GM11168 (cell line): ENCODE measurements around the gene PARD6G.
"Not testable (repeated sequence)": the region's sequence is repeated elsewhere in the genome, so short reads cannot be mapped to it uniquely, and the experiment has no call there.

Experiments
- in situ Hi-C: fragments of 300-500 bp; cut with MboI; formaldehyde crosslinking; loops from one replicate; pipeline ENCODE4 v1.12.0; 2022; ENCODE audit warnings: low sequenced_read_pairs; ENCODE audit not compliant: unreplicated experiment

The PARD6G gene

DNA sequence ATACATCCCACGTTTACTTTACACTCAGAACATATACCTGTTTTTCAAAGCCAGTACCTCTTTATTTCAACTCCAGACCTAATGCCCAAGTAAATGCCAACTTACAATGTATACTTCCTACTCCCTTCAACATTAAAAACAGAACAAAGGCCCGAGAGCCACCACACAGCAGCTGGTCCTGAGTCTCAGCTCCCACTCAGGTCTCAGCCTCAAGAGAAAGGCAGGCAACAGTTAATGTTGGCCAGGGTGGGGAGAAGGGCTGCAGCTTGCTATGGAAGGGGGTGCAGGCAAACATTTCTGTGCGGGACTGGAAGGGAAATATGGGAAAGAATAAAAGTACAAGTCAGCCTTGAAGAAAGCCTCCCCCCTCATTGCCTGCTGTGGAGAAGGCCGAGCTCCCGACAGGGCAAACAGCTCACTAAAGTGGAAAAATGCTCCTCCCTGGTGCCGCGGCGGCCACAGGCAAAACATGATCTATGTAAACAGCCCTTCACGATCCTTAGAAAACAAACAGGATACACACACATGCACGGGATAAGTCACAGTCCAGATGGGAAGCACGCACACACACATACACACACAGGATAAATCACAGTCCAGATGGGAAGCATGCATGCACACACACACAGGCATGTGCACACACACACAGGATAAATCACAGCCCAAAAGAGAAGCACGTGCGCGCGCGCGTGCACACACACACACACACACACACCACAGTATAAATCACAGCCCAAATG is 70.8 kb downstream of the PARD6G start:
- in situ Hi-C loops: no loop called here

- in situ Hi-C loops: no loop called here
Observed at GRCh38 chr18:80175451-80176204, 71.7 kb downstream of the PARD6G start.

- in situ Hi-C loops: no loop called here
Observed at GRCh38 chr18:80173060-80173459, 74.3 kb downstream of the PARD6G start.

GRCh38 chr18:80172056-80172455 is 75.3 kb downstream of the PARD6G start:
- in situ Hi-C loops: no loop called here

GRCh38 chr18:80171054-80171872 is 76.1 kb downstream of the PARD6G start:
- in situ Hi-C loops: no loop called here

GRCh38 chr18:80170395-80171053 is 76.8 kb downstream of the PARD6G start:
- in situ Hi-C loops: no loop called here

GRCh38 chr18:80169607-80170006 is 77.7 kb downstream of the PARD6G start:
- in situ Hi-C loops: no loop called here

GRCh38 chr18:80168982-80169381 is 78.3 kb downstream of the PARD6G start:
- in situ Hi-C loops: no loop called here

DNA sequence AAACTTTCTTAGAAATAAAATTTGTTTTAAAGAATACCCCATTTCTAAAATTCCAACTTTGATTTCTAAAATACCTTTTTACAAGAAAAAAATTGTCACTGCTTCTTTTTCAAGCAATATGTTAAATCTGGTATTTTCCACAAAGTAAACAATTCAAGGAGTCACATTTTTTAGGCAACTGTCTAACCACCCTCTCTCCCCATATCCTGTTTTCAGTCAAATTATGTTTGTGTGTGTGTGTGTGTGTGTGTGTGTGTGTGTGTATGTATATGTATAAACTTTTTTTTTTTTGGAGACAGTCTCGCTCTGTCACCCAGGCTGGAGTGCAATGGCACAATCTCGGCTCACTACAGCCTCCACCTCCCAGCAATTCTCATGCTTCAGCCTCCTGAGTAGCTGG is 79.0 kb downstream of the PARD6G start:
- in situ Hi-C loops: no loop called here

DNA sequence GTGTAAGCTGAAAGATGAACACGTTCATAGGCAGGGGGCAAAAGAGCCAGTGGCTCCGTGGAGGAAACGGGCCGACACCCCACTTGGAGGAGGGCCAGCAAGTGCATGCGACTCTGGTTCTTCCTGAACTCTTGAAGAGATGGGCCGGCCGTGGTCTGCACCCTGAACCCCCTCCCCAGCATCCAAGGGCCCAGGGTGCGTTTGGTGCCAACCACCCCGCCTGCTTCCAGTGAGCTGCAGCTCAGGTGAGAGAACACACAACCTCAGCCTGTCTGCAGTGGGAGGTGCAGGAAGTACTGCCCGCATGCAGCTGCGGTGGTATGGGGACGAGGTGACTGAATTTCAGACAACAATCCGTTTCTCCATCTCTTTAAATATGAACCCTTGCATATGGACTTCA is 79.4 kb downstream of the PARD6G start:
- in situ Hi-C loops: no loop called here

GRCh38 chr18:80167331-80167730 is 80.0 kb downstream of the PARD6G start:
- in situ Hi-C loops: no loop called here

DNA sequence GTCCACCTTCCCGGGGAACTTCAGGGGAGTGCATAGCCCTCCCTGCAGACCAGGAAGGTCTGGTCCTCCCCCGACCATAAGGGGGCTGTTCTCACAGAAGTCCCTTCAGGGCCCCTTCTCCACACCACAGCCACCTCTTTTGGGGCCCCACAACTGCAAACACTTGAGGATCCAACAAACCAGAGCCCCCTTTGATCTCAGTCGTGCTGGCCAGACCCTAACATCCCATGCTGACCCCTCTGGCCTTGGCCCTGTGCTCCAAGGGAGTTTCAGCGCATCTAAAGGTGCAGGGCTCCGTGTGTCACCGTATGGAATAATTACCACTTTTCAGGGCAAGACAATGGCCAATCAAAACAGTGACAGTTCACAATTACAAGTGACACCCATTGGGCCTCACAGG is 80.6 kb downstream of the PARD6G start:
- in situ Hi-C loops: no loop called here

GRCh38 chr18:80166240-80166639 is 81.1 kb downstream of the PARD6G start:
- in situ Hi-C loops: no loop called here

DNA sequence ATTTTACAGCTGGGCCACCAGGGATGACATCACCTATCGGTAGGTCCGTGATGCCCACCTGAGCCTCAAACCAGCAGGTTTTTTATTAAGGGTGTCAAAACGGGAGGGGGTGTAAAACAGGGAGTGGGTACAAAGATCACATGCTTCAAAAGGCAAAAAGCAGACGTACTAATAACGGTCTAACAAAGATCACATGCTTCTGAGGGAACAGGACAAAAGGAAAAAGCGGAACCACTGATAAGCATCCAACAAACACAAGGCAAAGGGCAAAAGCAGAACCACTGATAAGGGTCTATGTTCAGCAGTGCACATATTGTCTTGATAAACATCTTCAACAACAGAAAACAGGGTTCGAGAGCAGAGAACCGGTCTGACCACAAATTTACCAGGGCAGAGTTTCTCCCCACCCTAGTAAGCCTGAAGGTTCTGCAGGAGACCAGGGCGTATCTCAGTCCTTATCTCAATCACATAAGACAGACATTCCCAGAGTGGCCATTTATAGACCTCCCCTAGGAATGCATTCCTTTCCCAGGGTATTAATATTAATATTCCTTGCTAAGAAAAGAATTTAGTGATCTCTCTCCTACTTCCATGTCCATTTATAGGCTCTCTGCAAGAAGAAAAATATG is 82.5 kb downstream of the PARD6G start:
- in situ Hi-C loops: not testable (repeated sequence)

DNA sequence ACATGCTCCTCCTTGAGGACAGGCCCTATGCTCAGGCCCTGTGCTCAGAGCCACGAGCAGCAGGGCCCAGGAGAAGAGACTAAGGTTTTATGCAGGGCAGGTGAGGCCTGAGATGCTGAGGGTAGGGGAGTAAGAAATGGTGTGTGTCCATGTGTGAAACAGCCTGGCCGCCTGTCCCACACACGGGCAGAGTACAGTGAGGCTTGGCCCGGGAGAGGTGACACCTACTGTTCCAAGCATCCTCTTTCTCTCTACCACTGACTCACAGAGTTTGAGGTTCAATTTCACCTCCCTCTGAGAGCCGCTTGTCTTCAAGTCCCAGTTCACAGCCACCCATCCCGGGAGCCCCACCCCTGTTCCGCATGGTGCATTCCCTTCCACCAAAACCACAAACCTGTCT is 84.1 kb downstream of the PARD6G start:
- in situ Hi-C loops: no loop called here

DNA sequence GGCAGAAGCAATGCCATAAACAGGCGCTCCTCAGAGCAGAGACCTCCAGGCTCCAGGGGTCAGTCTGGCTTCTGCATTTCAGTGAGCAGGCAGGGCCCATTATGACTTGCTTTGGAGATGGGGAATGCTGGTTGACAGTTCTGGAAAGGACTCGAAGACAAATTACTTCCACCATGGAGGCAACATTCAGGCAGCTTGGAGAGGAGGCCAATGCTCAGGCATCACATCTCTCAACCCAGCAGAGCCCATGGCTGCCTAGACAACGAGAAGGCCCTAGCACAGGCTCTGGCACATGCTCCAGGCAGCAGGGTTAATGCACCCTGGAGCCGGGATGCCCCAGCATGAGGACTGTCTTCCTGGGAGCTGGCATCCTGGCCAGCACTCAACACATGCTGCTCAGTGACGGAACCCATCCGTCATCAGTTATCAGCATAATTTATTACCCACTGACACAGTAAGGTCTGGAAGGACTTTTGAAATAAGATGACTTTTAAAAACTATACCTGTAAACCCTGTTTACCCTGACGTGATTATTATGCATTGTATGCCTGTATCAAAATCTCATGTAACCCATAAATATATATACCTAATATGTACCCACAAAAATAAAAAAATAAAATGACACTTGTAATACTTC is 85.4 kb downstream of the PARD6G start:
- in situ Hi-C loops: no loop called here

DNA sequence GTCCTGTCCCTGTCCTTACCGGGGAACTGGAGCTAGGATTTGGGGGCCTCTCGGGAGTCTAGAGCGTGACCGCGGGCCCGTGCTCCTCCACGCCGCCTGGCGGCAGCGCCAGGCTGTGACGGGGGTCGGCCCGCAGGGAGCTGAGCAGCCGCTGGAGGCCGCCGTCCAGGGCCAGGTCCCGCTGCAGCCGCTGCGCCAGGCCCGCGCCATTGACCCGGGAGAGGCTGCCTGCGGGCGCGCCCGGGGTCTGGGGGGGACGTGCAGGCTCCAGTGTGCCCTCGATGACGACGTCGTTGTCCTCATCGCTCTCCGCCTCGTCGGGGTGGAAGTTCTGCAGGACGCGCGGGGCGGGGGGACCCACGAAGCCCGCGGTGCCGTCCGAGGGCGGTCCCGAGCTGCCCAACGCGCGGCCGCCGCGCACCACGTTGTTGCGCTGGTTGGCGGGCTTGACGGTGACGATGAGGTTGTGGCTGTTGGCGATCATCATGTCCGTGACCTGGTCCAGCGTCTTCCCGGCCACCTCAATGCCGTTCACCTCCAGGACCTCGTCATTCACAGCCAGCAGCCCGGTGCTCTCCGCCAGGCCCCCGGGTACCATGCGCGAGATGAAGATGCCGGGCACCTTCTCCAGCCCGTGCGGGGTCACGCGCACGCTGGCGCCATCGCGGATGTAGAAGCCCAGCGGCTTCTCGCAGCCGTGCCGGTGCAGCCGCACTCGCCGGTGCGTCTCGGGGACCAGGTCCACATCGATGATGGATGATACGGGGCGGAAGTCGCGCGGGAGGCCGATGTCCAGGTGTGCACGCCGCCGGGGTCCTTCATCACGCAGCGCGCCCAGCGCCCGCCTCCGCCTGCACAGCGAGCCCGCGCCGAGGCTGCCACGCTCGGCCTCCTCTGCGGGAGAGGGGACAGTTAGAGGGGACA is 87.3 kb downstream of the PARD6G start:
- in situ Hi-C loops: no loop called here

- in situ Hi-C loops: no loop called here
Observed at GRCh38 chr18:80158365-80158764, 88.9 kb downstream of the PARD6G start.
